CD4-positive, alpha-beta T cell treated with Interleukin-6 for 4 hours (primary cell): ENCODE data around the gene IGFALS.

ENCODE experiments used
- DNase-seq: peaks from one replicate; pipeline ENCODE4 v3.0.0-alpha.2; 2020; ENCODE audit warnings: mixed read lengths

The IGFALS gene

GRCh38 chr16:1763521-1764511 is 29.7 kb downstream of the IGFALS start:
- no peak for DNase-seq

GRCh38 chr16:1762879-1763520 is 30.5 kb downstream of the IGFALS start:
- no peak for DNase-seq

GRCh38 chr16:1762196-1762878 is 31.2 kb downstream of the IGFALS start:
- no peak for DNase-seq

GRCh38 chr16:1761751-1762150 is 31.8 kb downstream of the IGFALS start:
- no peak for DNase-seq

- no peak for DNase-seq
Measured at GRCh38 chr16:1760911-1761310, 32.6 kb downstream of the IGFALS start.

GRCh38 chr16:1759511-1759910 is 34.0 kb downstream of the IGFALS start:
- DNase-seq = no peak

- DNase-seq = no peak
Measured at GRCh38 chr16:1758923-1759322, 34.6 kb downstream of the IGFALS start.

- no peak for DNase-seq
Measured at GRCh38 chr16:1757714-1758461, 35.6 kb downstream of the IGFALS start.

GRCh38 chr16:1754204-1754603 is 39.3 kb downstream of the IGFALS start:
- no peak for DNase-seq

- no peak for DNase-seq
Measured at GRCh38 chr16:1752853-1753252, 40.7 kb downstream of the IGFALS start.

- DNase-seq = no peak
Measured at GRCh38 chr16:1751946-1752345, 41.6 kb downstream of the IGFALS start.

- DNase-seq = no peak
Measured at GRCh38 chr16:1749152-1750117, 44.1 kb downstream of the IGFALS start.

GRCh38 chr16:1747934-1748333 is 45.6 kb downstream of the IGFALS start:
- DNase-seq = no peak

- no peak for DNase-seq
Measured at GRCh38 chr16:1746693-1747195, 46.8 kb downstream of the IGFALS start.

- DNase-seq = no peak
Measured at GRCh38 chr16:1745900-1746692, 47.4 kb downstream of the IGFALS start.

- DNase-seq = no peak
Measured at GRCh38 chr16:1745181-1745899, 48.2 kb downstream of the IGFALS start.

GRCh38 chr16:1744338-1744840 is 49.1 kb downstream of the IGFALS start:
- no peak for DNase-seq

GRCh38 chr16:1743376-1744337 is 49.8 kb downstream of the IGFALS start:
- no peak for DNase-seq
